Measurements from ENCODE around the gene OR2T2.
"Not testable (repeated sequence)": the region's sequence is repeated elsewhere in the genome, so short reads cannot be mapped to it uniquely, and the experiment has no call there.

DNA sequence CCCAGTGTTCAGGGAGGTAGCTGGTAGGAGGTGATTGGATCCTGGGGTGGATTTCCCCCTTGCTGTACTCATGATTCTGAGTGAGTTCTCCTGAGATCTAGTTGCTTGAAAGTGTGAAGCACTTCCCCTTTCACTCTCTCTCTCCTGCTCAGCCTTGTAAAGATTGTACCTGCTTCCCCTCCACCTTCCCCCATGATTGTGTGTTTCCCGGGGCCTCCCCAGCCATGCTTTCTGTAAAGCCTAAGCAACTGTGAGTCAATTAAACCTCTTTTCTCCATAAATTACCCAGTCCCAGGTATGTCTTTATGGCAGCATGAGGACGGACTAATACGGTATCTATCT lies 17.3 kb upstream of the OR2T2 start:
- TF ChIP-seq, protein P1, sequence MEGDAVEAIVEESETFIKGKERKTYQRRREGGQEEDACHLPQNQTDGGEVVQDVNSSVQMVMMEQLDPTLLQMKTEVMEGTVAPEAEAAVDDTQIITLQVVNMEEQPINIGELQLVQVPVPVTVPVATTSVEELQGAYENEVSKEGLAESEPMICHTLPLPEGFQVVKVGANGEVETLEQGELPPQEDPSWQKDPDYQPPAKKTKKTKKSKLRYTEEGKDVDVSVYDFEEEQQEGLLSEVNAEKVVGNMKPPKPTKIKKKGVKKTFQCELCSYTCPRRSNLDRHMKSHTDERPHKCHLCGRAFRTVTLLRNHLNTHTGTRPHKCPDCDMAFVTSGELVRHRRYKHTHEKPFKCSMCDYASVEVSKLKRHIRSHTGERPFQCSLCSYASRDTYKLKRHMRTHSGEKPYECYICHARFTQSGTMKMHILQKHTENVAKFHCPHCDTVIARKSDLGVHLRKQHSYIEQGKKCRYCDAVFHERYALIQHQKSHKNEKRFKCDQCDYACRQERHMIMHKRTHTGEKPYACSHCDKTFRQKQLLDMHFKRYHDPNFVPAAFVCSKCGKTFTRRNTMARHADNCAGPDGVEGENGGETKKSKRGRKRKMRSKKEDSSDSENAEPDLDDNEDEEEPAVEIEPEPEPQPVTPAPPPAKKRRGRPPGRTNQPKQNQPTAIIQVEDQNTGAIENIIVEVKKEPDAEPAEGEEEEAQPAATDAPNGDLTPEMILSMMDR (conservative IDR thresholded peaks at IDR 0.05 in 1 of 2, IDR thresholded peaks at IDR 0.05 in 1 of 2; ENCODE audit: low read depth in 1 of 2, low read length in 2 of 2), result not testable (repeated sequence)
- TF ChIP-seq EZH2 (IDR thresholded peaks at IDR 0.05; ENCODE audit: low read length, missing control alignments), result not testable (repeated sequence)

Measured in fibroblast of lung (primary cell).